K562 (cell line): ENCODE measurements around the gene CHRNG. TPM values are rescaled to one million over a fixed set of nuclear protein-coding genes. Genes with fewer than 3 reads are reported as not detected.
A peak's percentile ranks its signal among the peaks of the same experiment; 100 is the strongest.

Experiments
- CEBPB ChIP-seq: fragments of 450-650 bp; IDR thresholded peaks from 2 replicates; pipeline ENCODE4 v1.6.1; 2016; ENCODE audit warnings: missing genetic modification characterization, missing compliant biosample characterization
- EHMT2 ChIP-seq: fragments of 450-650 bp; IDR thresholded peaks from 2 replicates; pipeline ENCODE4 v1.6.1; 2018; ENCODE audit warnings: antibody characterized with exemption
- KHSRP ChIP-seq: fragments of 450-650 bp; IDR thresholded peaks from 2 replicates; pipeline ENCODE4 v1.6.1; 2017
- MTF1 ChIP-seq: fragments of 250-450 bp; sonication (Bioruptor Pico); IDR thresholded peaks from 2 replicates; pipeline ENCODE4 v1.9.0; 2021; ENCODE audit warnings: moderate library complexity, mild to moderate bottlenecking, inconsistent platforms, borderline replicate concordance
- SMARCC2 ChIP-seq: fragments of 450-650 bp; IDR thresholded peaks from 2 replicates; pipeline ENCODE4 v1.6.1; 2017; ENCODE audit warnings: antibody characterized with exemption, moderate library complexity, mild to moderate bottlenecking, low read depth
- polyA plus RNA-seq, 8 experiments: library from polyadenylated mRNA; depleted of rRNA in 4 of 8; stranded (reverse) in 5 of 8; unstranded in 3 of 8; fragments of >200 nt; fragmentation: Nextera tagmentation in 2 of 8; fragmentation: Illumina TruSeq in 1 of 8; extraction: Ambion mirVana in 2 of 8; extraction: Trizol in 1 of 8; gene quantifications; 2 replicates each; pipeline versions ENCODE4 v1.2.1 to v1.2.3, GENCODE V29; 2011 to 2014; ENCODE audit warnings: inconsistent platforms in 1 of 8, missing spikeins in 1 of 8
- total RNA-seq, 7 experiments: library from RNA; depleted of rRNA in 6 of 7; stranded (reverse); fragments of >200 nt in 6 of 7; fragmentation: Illumina TruSeq in 2 of 7; extraction: Trizol in 2 of 7; gene quantifications; 2 replicates each; pipeline versions ENCODE4 v1.2.1 to v1.2.3, GENCODE V29; 2011 to 2021; ENCODE audit warnings: low replicate concordance in 1 of 7
- TF ChIP-seq, protein P1 (sequence below), 2 experiments: fragments of 450-650 bp; formaldehyde crosslinking in 1 of 2; IDR thresholded peaks; 2 replicates each; pipeline versions ENCODE4 v1.4.0 to v1.6.1; 2014 to 2020; ENCODE audit warnings: mild to moderate bottlenecking in 2 of 2, borderline replicate concordance in 1 of 2, low read depth in 1 of 2
- TF ChIP-seq, protein P2 (sequence below), 3 experiments: IDR thresholded peaks in 2 of 3; conservative IDR thresholded peaks in 1 of 3; 2 replicates each; pipeline ENCODE4 v1.5.1; 2011 to 2012; ENCODE audit warnings: low read length in 3 of 3, mild to moderate bottlenecking in 3 of 3, control low read depth in 2 of 3, improper control_type of control experiment in 1 of 3, inconsistent platforms in 1 of 3, low read depth in 1 of 3, mixed read lengths in 1 of 3, moderate library complexity in 1 of 3; ENCODE audit not compliant: insufficient read depth in 2 of 3

The CHRNG gene
- total and polyA plus RNA-seq, 9 of the 15 experiments (the other 6 are each of a cell fraction or from before 2014, with no cell fraction given) = not detected

DNA sequence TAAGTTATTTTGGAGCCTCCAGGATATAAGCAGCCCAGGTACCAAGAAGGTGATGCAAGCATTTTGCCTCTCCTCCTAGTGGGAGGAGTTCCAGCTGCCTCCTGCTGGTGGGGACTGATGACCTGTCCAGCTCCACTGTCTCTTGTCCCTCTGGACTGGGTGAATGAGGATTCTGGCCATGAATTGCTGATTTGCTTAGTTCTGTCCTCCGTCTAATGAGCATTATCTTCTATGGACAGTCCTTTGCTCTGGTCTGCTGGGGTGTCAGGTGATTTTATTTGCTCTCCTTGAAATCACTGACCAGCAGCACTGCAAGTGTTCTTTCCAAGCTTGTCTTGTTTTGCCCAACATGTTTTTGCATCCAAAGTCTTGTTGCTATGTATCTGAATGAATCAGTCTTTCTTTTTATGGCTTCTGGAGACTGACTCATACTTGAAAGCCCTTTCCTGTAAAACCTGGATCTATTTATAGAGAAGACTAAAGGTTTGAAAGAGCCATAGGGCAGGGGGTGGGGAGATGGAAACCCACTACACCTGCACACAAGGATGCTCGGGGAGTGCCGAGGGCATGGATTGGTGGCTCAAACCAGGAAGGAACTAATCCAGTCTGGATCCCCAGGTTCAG is 53.4 kb downstream of the CHRNG start (continued):
- TF ChIP-seq EHMT2 (no peak), MTF1 (CRISPR knock-in tag) (no peak), SMARCC2 (no peak), CEBPB (0 out of 2 replicates have a peak, but pooled peaks have one; percentile 7), KHSRP (no peak)
- TF ChIP-seq, protein P1, sequence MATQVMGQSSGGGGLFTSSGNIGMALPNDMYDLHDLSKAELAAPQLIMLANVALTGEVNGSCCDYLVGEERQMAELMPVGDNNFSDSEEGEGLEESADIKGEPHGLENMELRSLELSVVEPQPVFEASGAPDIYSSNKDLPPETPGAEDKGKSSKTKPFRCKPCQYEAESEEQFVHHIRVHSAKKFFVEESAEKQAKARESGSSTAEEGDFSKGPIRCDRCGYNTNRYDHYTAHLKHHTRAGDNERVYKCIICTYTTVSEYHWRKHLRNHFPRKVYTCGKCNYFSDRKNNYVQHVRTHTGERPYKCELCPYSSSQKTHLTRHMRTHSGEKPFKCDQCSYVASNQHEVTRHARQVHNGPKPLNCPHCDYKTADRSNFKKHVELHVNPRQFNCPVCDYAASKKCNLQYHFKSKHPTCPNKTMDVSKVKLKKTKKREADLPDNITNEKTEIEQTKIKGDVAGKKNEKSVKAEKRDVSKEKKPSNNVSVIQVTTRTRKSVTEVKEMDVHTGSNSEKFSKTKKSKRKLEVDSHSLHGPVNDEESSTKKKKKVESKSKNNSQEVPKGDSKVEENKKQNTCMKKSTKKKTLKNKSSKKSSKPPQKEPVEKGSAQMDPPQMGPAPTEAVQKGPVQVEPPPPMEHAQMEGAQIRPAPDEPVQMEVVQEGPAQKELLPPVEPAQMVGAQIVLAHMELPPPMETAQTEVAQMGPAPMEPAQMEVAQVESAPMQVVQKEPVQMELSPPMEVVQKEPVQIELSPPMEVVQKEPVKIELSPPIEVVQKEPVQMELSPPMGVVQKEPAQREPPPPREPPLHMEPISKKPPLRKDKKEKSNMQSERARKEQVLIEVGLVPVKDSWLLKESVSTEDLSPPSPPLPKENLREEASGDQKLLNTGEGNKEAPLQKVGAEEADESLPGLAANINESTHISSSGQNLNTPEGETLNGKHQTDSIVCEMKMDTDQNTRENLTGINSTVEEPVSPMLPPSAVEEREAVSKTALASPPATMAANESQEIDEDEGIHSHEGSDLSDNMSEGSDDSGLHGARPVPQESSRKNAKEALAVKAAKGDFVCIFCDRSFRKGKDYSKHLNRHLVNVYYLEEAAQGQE (IDR thresholded peaks at IDR 0.05; ENCODE audit: borderline replicate concordance) = peak; percentile 11; the same call in 1 of the 2 replicates
- TF ChIP-seq, protein P1 (CRISPR knock-in tag; IDR thresholded peaks at IDR 0.05; ENCODE audit: low read depth) = no peak
- TF ChIP-seq, protein P2, sequence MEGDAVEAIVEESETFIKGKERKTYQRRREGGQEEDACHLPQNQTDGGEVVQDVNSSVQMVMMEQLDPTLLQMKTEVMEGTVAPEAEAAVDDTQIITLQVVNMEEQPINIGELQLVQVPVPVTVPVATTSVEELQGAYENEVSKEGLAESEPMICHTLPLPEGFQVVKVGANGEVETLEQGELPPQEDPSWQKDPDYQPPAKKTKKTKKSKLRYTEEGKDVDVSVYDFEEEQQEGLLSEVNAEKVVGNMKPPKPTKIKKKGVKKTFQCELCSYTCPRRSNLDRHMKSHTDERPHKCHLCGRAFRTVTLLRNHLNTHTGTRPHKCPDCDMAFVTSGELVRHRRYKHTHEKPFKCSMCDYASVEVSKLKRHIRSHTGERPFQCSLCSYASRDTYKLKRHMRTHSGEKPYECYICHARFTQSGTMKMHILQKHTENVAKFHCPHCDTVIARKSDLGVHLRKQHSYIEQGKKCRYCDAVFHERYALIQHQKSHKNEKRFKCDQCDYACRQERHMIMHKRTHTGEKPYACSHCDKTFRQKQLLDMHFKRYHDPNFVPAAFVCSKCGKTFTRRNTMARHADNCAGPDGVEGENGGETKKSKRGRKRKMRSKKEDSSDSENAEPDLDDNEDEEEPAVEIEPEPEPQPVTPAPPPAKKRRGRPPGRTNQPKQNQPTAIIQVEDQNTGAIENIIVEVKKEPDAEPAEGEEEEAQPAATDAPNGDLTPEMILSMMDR (IDR thresholded peaks at IDR 0.05 in 2 of 3, conservative IDR thresholded peaks at IDR 0.05 in 1 of 3; ENCODE audit: insufficient read depth in 2 of 3, low read depth in 1 of 3, low read length in 3 of 3) = peak in 1 of 3 experiments; percentile 10; a peak in 1 of 6 replicates
